Raji (cell line): ENCODE measurements around the gene LCLAT1.

Source experiments
- POLR2A ChIP-seq: IDR thresholded peaks from 2 replicates; pipeline ENCODE4 v1.6.1; 2011; ENCODE audit warnings: low read depth, low read length, control low read depth; ENCODE audit not compliant: insufficient read depth

Gene LCLAT1

GRCh38 chr2:30412684-30413570 is 34.1 kb upstream of the LCLAT1 start:
- TF ChIP-seq POLR2A = no peak

GRCh38 chr2:30414961-30415360 is 32.1 kb upstream of the LCLAT1 start:
- no peak for TF ChIP-seq POLR2A

GRCh38 chr2:30417253-30417652 is 29.8 kb upstream of the LCLAT1 start:
- TF ChIP-seq POLR2A = no peak

GRCh38 chr2:30421026-30421603 is 25.9 kb upstream of the LCLAT1 start:
- TF ChIP-seq POLR2A = no peak

- no peak for TF ChIP-seq POLR2A
Observed at GRCh38 chr2:30421604-30422443, 25.2 kb upstream of the LCLAT1 start.

GRCh38 chr2:30422444-30423040 is 24.5 kb upstream of the LCLAT1 start:
- TF ChIP-seq POLR2A = no peak

GRCh38 chr2:30424231-30424630 is 22.8 kb upstream of the LCLAT1 start:
- TF ChIP-seq POLR2A = no peak

GRCh38 chr2:30425326-30425725 is 21.7 kb upstream of the LCLAT1 start:
- TF ChIP-seq POLR2A = no peak

GRCh38 chr2:30427606-30428347 is 19.3 kb upstream of the LCLAT1 start:
- no peak for TF ChIP-seq POLR2A

GRCh38 chr2:30428348-30428662 is 18.7 kb upstream of the LCLAT1 start:
- TF ChIP-seq POLR2A = no peak

GRCh38 chr2:30428827-30429461 is 18.1 kb upstream of the LCLAT1 start:
- no peak for TF ChIP-seq POLR2A

GRCh38 chr2:30433541-30434299 is 13.3 kb upstream of the LCLAT1 start:
- no peak for TF ChIP-seq POLR2A

GRCh38 chr2:30434708-30435107 is 12.3 kb upstream of the LCLAT1 start:
- no peak for TF ChIP-seq POLR2A
